Panc1 (cell line): Measurements from ENCODE around the gene ZNF362. TPM values are rescaled to one million over a fixed set of nuclear protein-coding genes. Genes with fewer than 3 reads are reported as not detected.

ENCODE experiments used
- ATAC-seq: fragments of 200-7000 bp; cut with Tn5 transposase; 2 replicates; pipeline ENCODE4 v1.9.1; 2020; ENCODE audit warnings: mild to moderate bottlenecking, moderate library complexity
- BruUV-seq: library from RNA; stranded (reverse); fragments of 400-500 nt; replicated peaks from 2 replicates; lab custom pipeline; 2021; lab: Mats Ljungman, UMichigan
- CTCF ChIA-PET: fragments of 300-600 bp; sonication (Branson Sonifier 250); formaldehyde crosslinking; loops from one replicate; lab custom pipeline; 2022; ENCODE audit warnings: antibody characterized with exemption; lab: Charles Lee
- POLR2A ChIA-PET: fragments of 300-600 bp; sonication (Branson Sonifier 250); formaldehyde crosslinking; loops from one replicate; lab custom pipeline; 2022; ENCODE audit warnings: antibody characterized with exemption; lab: Charles Lee
- DNase-seq: peaks from one replicate; pipeline ENCODE4 v3.0.0-alpha.2; 2010; ENCODE audit warnings: low read depth, low spot score
- H3K27ac ChIP-seq: 2 replicates; pipeline ENCODE4 v1.5.1; 2011; ENCODE audit warnings: mild to moderate bottlenecking, low read length, inconsistent platforms
- H3K27me3 ChIP-seq: fragments of 200-500 bp; sonication (Bioruptor generic); 2 replicates; pipeline ENCODE4 v1.6.0; 2014; ENCODE audit warnings: low read length, inconsistent platforms; ENCODE audit not compliant: control insufficient read depth, insufficient read depth
- H3K36me3 ChIP-seq: fragments of 200-500 bp; sonication (Bioruptor generic); 2 replicates; pipeline ENCODE4 v1.5.1; 2014; ENCODE audit warnings: inconsistent platforms, mild to moderate bottlenecking, low read length, moderate library complexity; ENCODE audit not compliant: control insufficient read depth, insufficient read depth
- H3K4me1 ChIP-seq: 2 replicates; pipeline ENCODE4 v1.5.1; 2011; ENCODE audit warnings: inconsistent platforms, mild to moderate bottlenecking, low read length, moderate library complexity; ENCODE audit not compliant: control insufficient read depth, insufficient read depth
- H3K4me3 ChIP-seq, 2 experiments: 2 replicates each; pipeline ENCODE4 v1.5.1; 2011 to 2012; ENCODE audit warnings: low read depth in 2 of 2, low read length in 2 of 2, mild to moderate bottlenecking in 2 of 2, inconsistent platforms in 1 of 2, moderate library complexity in 1 of 2
- H3K9me3 ChIP-seq: fragments of 200-500 bp; sonication (Bioruptor generic); 2 replicates; pipeline ENCODE4 v1.5.1; 2014; ENCODE audit warnings: low read depth, mild to moderate bottlenecking, inconsistent platforms, low read length, moderate library complexity; ENCODE audit not compliant: control insufficient read depth, insufficient read depth
- POLR2AphosphoS5 ChIP-seq: IDR thresholded peaks from 2 replicates; pipeline ENCODE4 v1.6.1; 2012; ENCODE audit warnings: mild to moderate bottlenecking, low read depth, low read length, moderate library complexity
- SIN3A ChIP-seq: IDR thresholded peaks from 2 replicates; pipeline ENCODE4 v1.6.1; 2012; ENCODE audit warnings: low read depth, mild to moderate bottlenecking, low read length, moderate library complexity, borderline replicate concordance; ENCODE audit not compliant: insufficient read depth
- TCF7L2 ChIP-seq: IDR thresholded peaks from 2 replicates; pipeline ENCODE4 v1.6.1; 2011; ENCODE audit warnings: mild to moderate bottlenecking, low read depth, low read length, inconsistent platforms
- in situ Hi-C: cut with HindIII; loops from 2 replicates; pipeline ENCODE4 v1.10.0; 2016; ENCODE audit warnings: low sequenced_read_pairs, low pct_unique_long_range_greater_than_20kb
- intact Hi-C: fragments of 100-400 bp; cut with micrococcal nuclease; formaldehyde crosslinking; loops from one replicate; pipeline ENCODE4 v1.10.0; 2022; ENCODE audit not compliant: unreplicated experiment
- total RNA-seq: library from RNA; stranded (reverse); gene quantifications from one replicate; pipeline ENCODE4 v1.2.1, GENCODE V29; 2021; ENCODE audit not compliant: unreplicated experiment
- TF ChIP-seq, protein P1 (sequence below), 2 experiments: IDR thresholded peaks; 2 replicates each; pipeline ENCODE4 v1.6.1; 2011 to 2012; ENCODE audit warnings: low read depth in 2 of 2, control low read depth in 1 of 2, low read length in 1 of 2, mild to moderate bottlenecking in 1 of 2, moderate library complexity in 1 of 2; ENCODE audit not compliant: insufficient read depth in 1 of 2
- TF ChIP-seq, protein P2 (sequence below): fragments of 450-650 bp; IDR thresholded peaks from 2 replicates; pipeline ENCODE4 v1.5.1; 2017; ENCODE audit warnings: mild to moderate bottlenecking

ZNF362 gene
- total RNA-seq, 1 experiment from 2014 or later, result 17.5 TPM

DNA sequence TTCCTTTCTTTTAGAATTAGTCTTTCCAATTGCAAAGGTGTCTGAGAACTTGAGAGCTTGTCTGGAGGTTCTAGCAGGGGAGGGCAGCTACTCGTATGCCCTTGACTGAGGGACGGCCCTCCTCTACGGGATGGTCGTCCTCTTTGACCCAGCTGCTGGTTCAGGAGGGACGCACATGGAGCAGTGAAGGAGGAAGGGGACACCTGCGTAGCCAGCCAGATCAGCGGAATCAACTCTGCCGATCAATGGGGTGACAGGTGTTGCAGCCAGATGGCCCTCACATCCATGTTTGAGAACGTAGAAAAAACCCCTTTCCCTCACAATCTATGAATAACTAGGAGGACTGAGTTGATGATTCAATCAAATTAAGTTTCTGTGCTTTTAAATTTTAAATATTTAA lies 80.3 kb downstream of the ZNF362 start:
- BruUV-seq, result no TSS peak
- Histone ChIP-seq H3K9me3 (no peaks in the 10 kb centered on the region), H3K4me1 (peaks cover 89% of the 10 kb centered on the region), H3K36me3 (peaks cover 14% of the 10 kb centered on the region), H3K27ac (peak overlapping the region; percentile 74), H3K27me3 (no peaks in the 10 kb centered on the region), H3K4me3 (no peak overlapping the region)
- ATAC-seq, result no peak
- ChIA-PET CTCF (interaction anchor here (1.2 kb wide), 1 partner anchor 132 kb away, joined by 3 read pairs; no protein-coding TSS in a partner anchor), POLR2A (no interaction called here)
- intact Hi-C loops (no loop called here), in situ Hi-C loops (no loop called here)
- no peak for DNase-seq
- TF ChIP-seq, protein P1, sequence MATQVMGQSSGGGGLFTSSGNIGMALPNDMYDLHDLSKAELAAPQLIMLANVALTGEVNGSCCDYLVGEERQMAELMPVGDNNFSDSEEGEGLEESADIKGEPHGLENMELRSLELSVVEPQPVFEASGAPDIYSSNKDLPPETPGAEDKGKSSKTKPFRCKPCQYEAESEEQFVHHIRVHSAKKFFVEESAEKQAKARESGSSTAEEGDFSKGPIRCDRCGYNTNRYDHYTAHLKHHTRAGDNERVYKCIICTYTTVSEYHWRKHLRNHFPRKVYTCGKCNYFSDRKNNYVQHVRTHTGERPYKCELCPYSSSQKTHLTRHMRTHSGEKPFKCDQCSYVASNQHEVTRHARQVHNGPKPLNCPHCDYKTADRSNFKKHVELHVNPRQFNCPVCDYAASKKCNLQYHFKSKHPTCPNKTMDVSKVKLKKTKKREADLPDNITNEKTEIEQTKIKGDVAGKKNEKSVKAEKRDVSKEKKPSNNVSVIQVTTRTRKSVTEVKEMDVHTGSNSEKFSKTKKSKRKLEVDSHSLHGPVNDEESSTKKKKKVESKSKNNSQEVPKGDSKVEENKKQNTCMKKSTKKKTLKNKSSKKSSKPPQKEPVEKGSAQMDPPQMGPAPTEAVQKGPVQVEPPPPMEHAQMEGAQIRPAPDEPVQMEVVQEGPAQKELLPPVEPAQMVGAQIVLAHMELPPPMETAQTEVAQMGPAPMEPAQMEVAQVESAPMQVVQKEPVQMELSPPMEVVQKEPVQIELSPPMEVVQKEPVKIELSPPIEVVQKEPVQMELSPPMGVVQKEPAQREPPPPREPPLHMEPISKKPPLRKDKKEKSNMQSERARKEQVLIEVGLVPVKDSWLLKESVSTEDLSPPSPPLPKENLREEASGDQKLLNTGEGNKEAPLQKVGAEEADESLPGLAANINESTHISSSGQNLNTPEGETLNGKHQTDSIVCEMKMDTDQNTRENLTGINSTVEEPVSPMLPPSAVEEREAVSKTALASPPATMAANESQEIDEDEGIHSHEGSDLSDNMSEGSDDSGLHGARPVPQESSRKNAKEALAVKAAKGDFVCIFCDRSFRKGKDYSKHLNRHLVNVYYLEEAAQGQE (IDR thresholded peaks at IDR 0.05; ENCODE audit: insufficient read depth in 1 of 2, low read depth in 2 of 2, low read length in 1 of 2), result no peak
- TF ChIP-seq TCF7L2 (no peak), SIN3A (no peak), POLR2AphosphoS5 (no peak)
- TF ChIP-seq, protein P2, sequence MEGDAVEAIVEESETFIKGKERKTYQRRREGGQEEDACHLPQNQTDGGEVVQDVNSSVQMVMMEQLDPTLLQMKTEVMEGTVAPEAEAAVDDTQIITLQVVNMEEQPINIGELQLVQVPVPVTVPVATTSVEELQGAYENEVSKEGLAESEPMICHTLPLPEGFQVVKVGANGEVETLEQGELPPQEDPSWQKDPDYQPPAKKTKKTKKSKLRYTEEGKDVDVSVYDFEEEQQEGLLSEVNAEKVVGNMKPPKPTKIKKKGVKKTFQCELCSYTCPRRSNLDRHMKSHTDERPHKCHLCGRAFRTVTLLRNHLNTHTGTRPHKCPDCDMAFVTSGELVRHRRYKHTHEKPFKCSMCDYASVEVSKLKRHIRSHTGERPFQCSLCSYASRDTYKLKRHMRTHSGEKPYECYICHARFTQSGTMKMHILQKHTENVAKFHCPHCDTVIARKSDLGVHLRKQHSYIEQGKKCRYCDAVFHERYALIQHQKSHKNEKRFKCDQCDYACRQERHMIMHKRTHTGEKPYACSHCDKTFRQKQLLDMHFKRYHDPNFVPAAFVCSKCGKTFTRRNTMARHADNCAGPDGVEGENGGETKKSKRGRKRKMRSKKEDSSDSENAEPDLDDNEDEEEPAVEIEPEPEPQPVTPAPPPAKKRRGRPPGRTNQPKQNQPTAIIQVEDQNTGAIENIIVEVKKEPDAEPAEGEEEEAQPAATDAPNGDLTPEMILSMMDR, result no peak

DNA sequence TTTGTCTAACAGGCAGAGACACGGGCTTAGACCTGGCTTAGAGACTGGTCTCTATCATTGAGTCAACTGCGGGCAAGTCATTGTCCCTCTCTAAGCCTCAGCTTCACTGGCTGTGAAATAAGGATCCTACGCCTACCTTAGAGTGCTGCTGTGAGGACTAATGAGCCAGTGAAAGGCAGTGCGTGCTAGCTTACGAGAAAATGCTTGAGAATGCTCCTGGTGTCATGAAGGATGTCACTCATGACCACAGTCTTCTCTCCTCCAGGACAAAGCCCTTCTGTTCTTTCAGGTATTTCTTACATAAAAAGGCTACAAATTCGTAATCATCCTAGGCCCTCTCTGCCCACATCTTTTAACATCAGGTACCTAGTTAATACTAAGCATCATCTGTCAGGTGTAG lies 81.1 kb downstream of the ZNF362 start:
- H3K4me1 ChIP-seq, result peaks cover 90% of the 10 kb centered on the region
- POLR2A ChIA-PET, result no interaction called here
- no peaks in the 10 kb centered on the region for H3K27me3 ChIP-seq
- intact Hi-C loops, result no loop called here
- peaks cover 9% of the 10 kb centered on the region for H3K36me3 ChIP-seq
- ATAC-seq (no peak), DNase-seq (no peak)
- H3K27ac ChIP-seq, result peak overlapping the region; percentile 93
- no peaks in the 10 kb centered on the region for H3K9me3 ChIP-seq
- BruUV-seq, result TSS peak; percentile 11
- H3K4me3 ChIP-seq, result no peak overlapping the region
- in situ Hi-C loops, result no loop called here
- CTCF ChIA-PET, result interaction anchor here (1.2 kb wide), 1 partner anchor 131 kb away, joined by 3 read pairs; no protein-coding TSS in a partner anchor
- TF ChIP-seq POLR2AphosphoS5 (no peak), TCF7L2 (no peak), SIN3A (no peak)
- TF ChIP-seq, protein P1 (IDR thresholded peaks at IDR 0.05; ENCODE audit: insufficient read depth in 1 of 2, low read depth in 2 of 2, low read length in 1 of 2), result no peak
- TF ChIP-seq, protein P2, result no peak
